Measurements from ENCODE around the gene CKAP5. TPM values are rescaled to one million over a fixed set of nuclear protein-coding genes. Genes with fewer than 3 reads are reported as not detected.

The CKAP5 gene
- total RNA-seq, 6 donors from 2014 or later: 24.4 to 48.3 (median 38.1) TPM

DNA sequence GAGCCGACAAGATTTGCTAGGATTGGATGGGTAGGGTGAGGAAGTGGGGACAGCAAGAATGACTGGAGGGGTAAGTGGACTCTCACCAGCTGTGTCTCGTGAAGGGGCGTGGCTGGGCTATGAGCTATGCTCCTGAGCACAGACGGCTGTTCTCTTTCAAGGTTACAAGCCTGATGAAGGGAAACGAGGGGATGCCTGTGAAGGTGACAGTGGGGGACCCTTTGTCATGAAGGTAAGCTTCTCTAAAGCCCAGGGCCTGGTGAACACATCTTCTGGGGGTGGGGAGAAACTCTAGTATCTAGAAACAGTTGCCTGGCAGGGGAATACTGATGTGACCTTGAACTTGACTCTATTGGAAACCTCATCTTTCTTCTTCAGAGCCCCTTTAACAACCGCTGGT lies 107.2 kb downstream of the CKAP5 start:
- no peaks in the 10 kb centered on the region for H3K27me3 ChIP-seq
- H3K27ac ChIP-seq: no peak overlapping the region
- H3K36me3 ChIP-seq: peaks cover 4 to 29% (median 20%) of the 10 kb centered on the region in 4 donors
- H3K4me3 ChIP-seq: no peak overlapping the region
- no peaks in the 10 kb centered on the region for H3K9me3 ChIP-seq
- 85 to 88% methylated on average over 6 of the region's 6 CpGs for WGBS, 2 donors
- no peak for ATAC-seq (ENCODE audit: low FRiP score in 2 of 2)
- no peak for TF ChIP-seq POLR2AphosphoS5 (IDR thresholded peaks at IDR 0.05)
- TF ChIP-seq POLR2A (IDR thresholded peaks at IDR 0.05): no peak
- TF ChIP-seq EP300 (IDR thresholded peaks at IDR 0.05): no peak
- TF ChIP-seq, protein P1, sequence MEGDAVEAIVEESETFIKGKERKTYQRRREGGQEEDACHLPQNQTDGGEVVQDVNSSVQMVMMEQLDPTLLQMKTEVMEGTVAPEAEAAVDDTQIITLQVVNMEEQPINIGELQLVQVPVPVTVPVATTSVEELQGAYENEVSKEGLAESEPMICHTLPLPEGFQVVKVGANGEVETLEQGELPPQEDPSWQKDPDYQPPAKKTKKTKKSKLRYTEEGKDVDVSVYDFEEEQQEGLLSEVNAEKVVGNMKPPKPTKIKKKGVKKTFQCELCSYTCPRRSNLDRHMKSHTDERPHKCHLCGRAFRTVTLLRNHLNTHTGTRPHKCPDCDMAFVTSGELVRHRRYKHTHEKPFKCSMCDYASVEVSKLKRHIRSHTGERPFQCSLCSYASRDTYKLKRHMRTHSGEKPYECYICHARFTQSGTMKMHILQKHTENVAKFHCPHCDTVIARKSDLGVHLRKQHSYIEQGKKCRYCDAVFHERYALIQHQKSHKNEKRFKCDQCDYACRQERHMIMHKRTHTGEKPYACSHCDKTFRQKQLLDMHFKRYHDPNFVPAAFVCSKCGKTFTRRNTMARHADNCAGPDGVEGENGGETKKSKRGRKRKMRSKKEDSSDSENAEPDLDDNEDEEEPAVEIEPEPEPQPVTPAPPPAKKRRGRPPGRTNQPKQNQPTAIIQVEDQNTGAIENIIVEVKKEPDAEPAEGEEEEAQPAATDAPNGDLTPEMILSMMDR (IDR thresholded peaks at IDR 0.05): no peak
- DNase-seq: no peak
- no peaks in the 10 kb centered on the region for H3K4me1 ChIP-seq

DNA sequence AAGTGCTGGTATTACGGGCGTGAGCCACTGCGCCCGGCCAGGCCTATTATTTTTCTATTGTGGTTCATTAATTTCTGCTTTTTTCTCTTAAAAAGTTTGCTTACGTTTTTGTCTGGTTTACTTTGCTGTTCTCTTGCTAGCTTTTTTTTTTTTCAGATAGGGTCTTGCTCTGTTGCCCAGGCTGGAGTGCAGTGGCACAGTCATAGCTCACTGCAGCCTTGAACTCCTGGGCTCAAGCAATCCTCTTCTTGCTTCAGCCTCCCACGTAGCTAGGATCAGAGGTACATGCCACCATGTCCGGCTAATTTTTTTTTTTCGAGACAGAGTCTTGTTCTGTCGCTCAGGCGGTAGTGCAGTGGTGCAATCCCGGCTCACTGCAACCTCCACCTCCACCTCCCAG lies 108.4 kb downstream of the CKAP5 start:
- ATAC-seq (ENCODE audit: low FRiP score in 2 of 2) (no peak), DNase-seq (no peak)
- no peaks in the 10 kb centered on the region for H3K27me3 ChIP-seq
- H3K36me3 ChIP-seq: peaks cover 0 to 17% (median 11%) of the 10 kb centered on the region in 4 donors
- WGBS, 2 donors: 92 to 97% methylated on average over 11 of the region's 11 CpGs
- no peaks in the 10 kb centered on the region for H3K9me3 ChIP-seq
- TF ChIP-seq EP300 (IDR thresholded peaks at IDR 0.05): no peak
- TF ChIP-seq, protein P1 (IDR thresholded peaks at IDR 0.05): no peak
- no peak for TF ChIP-seq POLR2AphosphoS5 (IDR thresholded peaks at IDR 0.05)
- TF ChIP-seq POLR2A (IDR thresholded peaks at IDR 0.05): no peak
- H3K27ac ChIP-seq: no peak overlapping the region
- no peak overlapping the region for H3K4me3 ChIP-seq
- no peaks in the 10 kb centered on the region for H3K4me1 ChIP-seq

DNA sequence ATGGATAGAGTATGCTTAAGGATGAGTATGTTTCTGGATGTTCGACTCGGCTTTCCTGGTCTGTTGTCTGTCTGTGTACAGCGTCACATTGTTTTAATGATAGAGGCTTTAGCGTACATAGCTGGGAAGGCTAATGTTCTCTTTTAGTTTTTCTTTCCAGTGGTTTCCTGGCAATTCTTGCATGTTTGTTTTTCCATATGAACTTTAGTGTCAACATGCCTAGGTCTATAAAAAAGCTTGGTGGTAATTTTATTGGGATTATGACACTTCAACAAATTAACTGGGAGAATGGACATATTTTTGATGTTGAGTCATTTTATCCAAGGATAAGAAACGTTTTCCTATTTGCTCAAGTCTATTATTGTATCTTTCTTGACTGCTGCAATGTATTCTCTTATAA lies 109.5 kb downstream of the CKAP5 start:
- H3K4me3 ChIP-seq: no peak overlapping the region
- ATAC-seq (ENCODE audit: low FRiP score in 2 of 2): no peak
- H3K27ac ChIP-seq: no peak overlapping the region
- TF ChIP-seq POLR2A (IDR thresholded peaks at IDR 0.05) (no peak), POLR2AphosphoS5 (IDR thresholded peaks at IDR 0.05) (no peak), EP300 (IDR thresholded peaks at IDR 0.05) (no peak)
- TF ChIP-seq, protein P1 (IDR thresholded peaks at IDR 0.05): no peak
- H3K9me3 ChIP-seq: no peaks in the 10 kb centered on the region
- peaks cover 0 to 6% (median 1%) of the 10 kb centered on the region in 4 donors for H3K36me3 ChIP-seq
- no peaks in the 10 kb centered on the region for H3K27me3 ChIP-seq
- DNase-seq: no peak
- no peaks in the 10 kb centered on the region for H3K4me1 ChIP-seq
- 78 to 90% methylated on average over 5 of the region's 5 CpGs for WGBS, 2 donors

DNA sequence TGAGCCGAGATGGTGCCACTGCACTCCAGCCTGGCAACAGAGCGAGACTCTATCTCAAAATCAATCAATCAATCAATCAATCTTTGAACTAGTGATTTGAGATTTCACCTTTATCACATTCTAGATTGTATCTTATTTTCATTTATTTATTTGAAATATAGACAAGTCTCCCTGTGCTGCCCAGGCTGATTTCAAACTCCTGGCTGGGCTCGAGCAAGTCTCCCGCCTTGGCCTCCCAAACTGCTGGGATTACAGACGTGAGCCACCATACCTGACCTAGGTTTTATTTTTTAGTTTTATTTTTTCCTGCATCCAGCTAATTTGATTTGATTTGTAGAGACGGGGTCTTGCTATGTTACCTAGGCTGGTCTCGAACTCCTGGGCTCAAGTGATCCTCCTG lies 109.9 kb downstream of the CKAP5 start:
- no peak overlapping the region for H3K4me3 ChIP-seq
- no peaks in the 10 kb centered on the region for H3K27me3 ChIP-seq
- H3K36me3 ChIP-seq: peaks cover 0 to 2% (median 0%) of the 10 kb centered on the region in 4 donors
- H3K9me3 ChIP-seq: no peaks in the 10 kb centered on the region
- no peak for DNase-seq
- TF ChIP-seq POLR2A (IDR thresholded peaks at IDR 0.05) (no peak), POLR2AphosphoS5 (IDR thresholded peaks at IDR 0.05) (no peak), EP300 (IDR thresholded peaks at IDR 0.05) (no peak)
- TF ChIP-seq, protein P1 (IDR thresholded peaks at IDR 0.05): no peak
- no peak overlapping the region for H3K27ac ChIP-seq
- WGBS, 2 donors: 93 to 94% methylated on average over 7 of the region's 7 CpGs
- no peaks in the 10 kb centered on the region for H3K4me1 ChIP-seq
- no peak for ATAC-seq (ENCODE audit: low FRiP score in 2 of 2)

DNA sequence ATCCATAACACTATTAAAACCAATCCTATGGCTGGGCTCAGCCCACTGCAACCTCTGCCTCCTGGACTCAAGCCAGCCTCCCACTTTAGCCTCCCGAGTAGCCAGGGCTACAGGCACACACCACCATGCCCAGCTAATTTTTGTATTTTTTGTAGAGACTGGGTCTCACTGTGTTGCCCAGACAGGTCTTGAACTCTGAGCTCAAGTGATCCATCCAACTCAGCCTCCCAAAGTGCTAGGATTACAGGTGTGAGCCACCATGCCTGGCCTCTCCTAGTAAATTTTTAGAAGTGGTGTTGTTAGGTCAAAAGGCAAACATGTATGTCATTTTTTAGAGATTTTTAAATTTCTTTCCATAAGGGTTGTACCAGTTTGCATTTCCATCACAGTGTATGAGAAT lies 112.8 kb downstream of the CKAP5 start:
- no peak overlapping the region for H3K4me3 ChIP-seq
- no peak for DNase-seq
- no peaks in the 10 kb centered on the region for H3K36me3 ChIP-seq
- H3K4me1 ChIP-seq: no peaks in the 10 kb centered on the region
- H3K27ac ChIP-seq: no peak overlapping the region
- 86 to 93% methylated on average over 1 of the region's 1 CpG for WGBS, 2 donors
- H3K9me3 ChIP-seq: no peaks in the 10 kb centered on the region
- TF ChIP-seq, protein P1 (IDR thresholded peaks at IDR 0.05): no peak
- TF ChIP-seq POLR2A (IDR thresholded peaks at IDR 0.05): no peak
- no peak for TF ChIP-seq EP300 (IDR thresholded peaks at IDR 0.05)
- no peak for TF ChIP-seq POLR2AphosphoS5 (IDR thresholded peaks at IDR 0.05)
- no peak for ATAC-seq (ENCODE audit: low FRiP score in 2 of 2)
- no peaks in the 10 kb centered on the region for H3K27me3 ChIP-seq
